KOPT-K1 (cell line): Measurements from ENCODE around the gene FBXO7.

Experiments
- H3K27ac ChIP-seq: fragments of 200-600 bp; sonication (generic); 2 replicates; pipeline ENCODE4 v1.5.1; 2016; ENCODE audit warnings: antibody characterized with exemption, mild to moderate bottlenecking, low read depth, low read length; ENCODE audit not compliant: poor library complexity, severe bottlenecking
- H3K36me3 ChIP-seq: fragments of 200-600 bp; sonication (generic); 2 replicates; pipeline ENCODE4 v1.5.1; 2017; ENCODE audit warnings: antibody characterized with exemption, mild to moderate bottlenecking, low read length, moderate library complexity; ENCODE audit not compliant: insufficient read depth
- H3K9me3 ChIP-seq: fragments of 200-600 bp; sonication (generic); 2 replicates; pipeline ENCODE4 v1.5.1; 2017; ENCODE audit warnings: antibody characterized with exemption, low read length, mild to moderate bottlenecking; ENCODE audit not compliant: insufficient read depth, poor library complexity, severe bottlenecking

Gene FBXO7

DNA sequence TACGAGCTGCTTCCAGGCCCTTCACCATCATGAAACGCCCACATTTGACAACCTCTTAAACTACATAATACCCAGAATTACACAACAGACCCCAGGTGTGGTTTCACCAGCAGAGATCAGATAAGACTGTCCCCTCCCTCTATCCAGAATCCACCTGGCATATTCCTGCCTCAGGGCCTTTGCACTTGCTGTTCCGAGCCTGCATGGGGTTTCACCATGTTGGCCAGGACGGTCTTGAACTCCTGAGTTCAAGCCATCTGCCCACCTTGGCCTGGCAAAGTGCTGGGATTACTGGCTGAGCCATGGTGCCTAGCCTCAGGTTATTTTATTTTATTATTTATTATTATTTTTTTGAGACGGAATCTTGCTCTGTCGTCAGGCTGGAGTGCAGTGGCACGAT lies 73.4 kb downstream of the FBXO7 start:
- H3K36me3 ChIP-seq = no peaks in the 10 kb centered on the region
- no peaks in the 10 kb centered on the region for H3K9me3 ChIP-seq
- H3K27ac ChIP-seq = no peak overlapping the region
